OCI-LY7 (cell line): ENCODE data around the gene KLHL21. TPM values are rescaled to one million over a fixed set of nuclear protein-coding genes. Genes with fewer than 3 reads are reported as not detected.

Experiments
- BruUV-seq: library from RNA; stranded (reverse); fragments of 400-500 nt; replicated peaks from 2 replicates; lab custom pipeline; 2021; lab: Mats Ljungman, UMichigan
- CTCF ChIA-PET: fragments of 300-600 bp; sonication (Branson Sonifier 250); formaldehyde crosslinking; loops from one replicate; lab custom pipeline; 2022; ENCODE audit warnings: antibody characterized with exemption; ENCODE audit not compliant: unreplicated experiment; lab: Charles Lee
- POLR2A ChIA-PET: fragments of 300-600 bp; sonication (Branson Sonifier 250); formaldehyde crosslinking; loops from one replicate; lab custom pipeline; 2022; ENCODE audit warnings: antibody characterized with exemption; lab: Charles Lee
- DNase-seq: peaks from one replicate; pipeline ENCODE4 v3.0.0-alpha.2; 2015; ENCODE audit warnings: low spot score
- H2AFZ ChIP-seq: fragments of 200-600 bp; sonication (generic), shearing (Covaris generic); 2 replicates; pipeline ENCODE4 v1.6.1; 2014; ENCODE audit warnings: mild to moderate bottlenecking, antibody characterized with exemption, low read length, moderate library complexity
- H3K27ac ChIP-seq: fragments of 200-600 bp; sonication (generic); 2 replicates; pipeline ENCODE4 v1.5.1; 2014; ENCODE audit warnings: mixed run types, low read depth, mild to moderate bottlenecking, moderate library complexity, low read length, inconsistent platforms; ENCODE audit not compliant: poor library complexity, severe bottlenecking
- H3K36me3 ChIP-seq: fragments of 200-600 bp; sonication (generic); 2 replicates; pipeline ENCODE4 v1.6.1; 2014; ENCODE audit warnings: mild to moderate bottlenecking, antibody characterized with exemption, low read length, moderate library complexity, mixed read lengths; ENCODE audit not compliant: insufficient read depth
- H3K4me1 ChIP-seq: fragments of 200-600 bp; sonication (generic); 2 replicates; pipeline ENCODE4 v1.5.1; 2014; ENCODE audit warnings: mild to moderate bottlenecking, low read length; ENCODE audit not compliant: insufficient read depth, poor library complexity, severe bottlenecking
- H3K4me2 ChIP-seq: fragments of 200-600 bp; sonication (generic); 2 replicates; pipeline ENCODE4 v1.6.1; 2014; ENCODE audit warnings: mild to moderate bottlenecking, low read length
- H3K4me3 ChIP-seq: fragments of 200-600 bp; sonication (generic); 2 replicates; pipeline ENCODE4 v1.5.1; 2014; ENCODE audit warnings: mild to moderate bottlenecking, low read depth, low read length; ENCODE audit not compliant: poor library complexity, severe bottlenecking
- H3K79me2 ChIP-seq: fragments of 200-600 bp; sonication (generic); 2 replicates; pipeline ENCODE4 v1.6.1; 2016; ENCODE audit warnings: low read depth, mild to moderate bottlenecking, low read length, moderate library complexity, mixed read lengths; ENCODE audit not compliant: insufficient read depth
- H3K9me2 ChIP-seq: fragments of 200-600 bp; sonication (generic); 2 replicates; pipeline ENCODE4 v1.6.1; 2016; ENCODE audit warnings: mild to moderate bottlenecking, low read length, mixed read lengths; ENCODE audit not compliant: insufficient read depth
- H3K9me3 ChIP-seq: fragments of 200-600 bp; sonication (generic); 2 replicates; pipeline ENCODE4 v1.6.1; 2014; ENCODE audit warnings: mild to moderate bottlenecking, mixed run types, low read length, mixed read lengths
- H4K20me1 ChIP-seq: fragments of 200-600 bp; sonication (generic); 2 replicates; pipeline ENCODE4 v1.6.1; 2014; ENCODE audit warnings: mild to moderate bottlenecking, antibody characterized with exemption, low read length, moderate library complexity, mixed read lengths; ENCODE audit not compliant: insufficient read depth
- CTCF ChIP-seq: fragments of 200-600 bp; sonication (generic); conservative IDR thresholded peaks from 2 replicates; pipeline ENCODE4 v1.5.1; 2014; ENCODE audit warnings: mild to moderate bottlenecking, antibody characterized with exemption, low read length, moderate library complexity, mixed read lengths
- EZH2phosphoT487 ChIP-seq: fragments of 200-600 bp; sonication (generic); IDR thresholded peaks from 2 replicates; pipeline ENCODE4 v1.6.1; 2018; ENCODE audit warnings: low read depth, borderline replicate concordance, mild to moderate bottlenecking, mixed run types, antibody characterized with exemption, low read length, moderate library complexity, mixed read lengths
- intact Hi-C: fragments of 100-400 bp; cut with micrococcal nuclease; formaldehyde crosslinking; loops from one replicate; pipeline ENCODE4 v1.10.0; 2022; ENCODE audit not compliant: unreplicated experiment
- total RNA-seq, 2 experiments: library from RNA; depleted of rRNA in 1 of 2; stranded (reverse); fragments of >200 nt in 1 of 2; shearing (Covaris generic) in 1 of 2; gene quantifications; 2 replicates each; pipeline ENCODE4 v1.2.3, GENCODE V29; 2014 to 2022

Gene KLHL21
- total RNA-seq, 2 experiments from 2014 or later, result 7.4 to 7.6 TPM

GRCh38 chr1:6613361-6614018, 10.8 kb upstream of the KLHL21 start, which contains the start of gene PHF13:
Gene PHF13, plus strand, starts transcription at chr1:6613731. Its CDS starts 336 bp downstream, at chr1:6614067.
- CTCF ChIA-PET, result no interaction called here

GRCh38 chr1:6612641-6613360, 10.1 kb upstream of the KLHL21 start:
- Histone ChIP-seq H3K9me3 (no peaks in the 10 kb centered on the region), H3K4me3 (peak overlapping the region; percentile 94), H3K4me1 (peaks cover 17% of the 10 kb centered on the region), H3K4me2 (peak overlapping the region; percentile 87), H3K9me2 (no peaks in the 10 kb centered on the region), H3K36me3 (peaks cover 5% of the 10 kb centered on the region), H3K27ac (peak overlapping the region; percentile 2), H4K20me1 (peaks cover 6% of the 10 kb centered on the region; the same call in 1 of the 2 replicates), H3K79me2 (peaks cover 12% of the 10 kb centered on the region), H2AFZ (peak overlapping the region; percentile 87)
- POLR2A ChIA-PET, result no interaction called here
- intact Hi-C loops, result loop anchor here (1.0 kb wide), 1 partner anchor 58 kb away; the partner anchor contains the start of gene NOL9
- no TSS peak for BruUV-seq
- CTCF ChIA-PET, result no interaction called here
- TF ChIP-seq CTCF, result no peak
- TF ChIP-seq EZH2phosphoT487, result no peak
- DNase-seq, result peak; percentile 59

More at GRCh38 chr1:6613361-6614018, 10.8 kb upstream of the KLHL21 start, which contains the start of gene PHF13:
- Histone ChIP-seq H3K36me3 (peaks cover 12% of the 10 kb centered on the region), H3K79me2 (peaks cover 12% of the 10 kb centered on the region), H3K4me1 (peaks cover 17% of the 10 kb centered on the region), H3K9me2 (no peaks in the 10 kb centered on the region), H3K9me3 (no peaks in the 10 kb centered on the region), H3K4me3 (peak within 1 kb of the TSS; percentile 94), H3K27ac (peak within 1 kb of the TSS; percentile 20), H4K20me1 (peaks cover 6% of the 10 kb centered on the region; the same call in 1 of the 2 replicates), H3K4me2 (peak within 1 kb of the TSS; percentile 87), H2AFZ (peak within 1 kb of the TSS; percentile 87)
- DNase-seq, result peak; percentile 99
- TF ChIP-seq EZH2phosphoT487, result no peak
- intact Hi-C loops, result loop anchor here (1.0 kb wide), 1 partner anchor 59 kb away; the partner anchor contains the start of gene NOL9
- POLR2A ChIA-PET, result interaction anchor here (0.8 kb wide), 1 partner anchor 34 kb away, joined by 3 read pairs; the partner anchor contains the start of gene ZBTB48
- BruUV-seq, result no TSS peak

- TF ChIP-seq EZH2phosphoT487 (no peak), CTCF (no peak)
- Histone ChIP-seq H3K9me3 (no peaks in the 10 kb centered on the region), H3K4me2 (peak overlapping the region; percentile 82; the same call in 1 of the 2 replicates), H3K79me2 (no peaks in the 10 kb centered on the region), H3K4me3 (no peak overlapping the region), H3K27ac (no peak overlapping the region), H4K20me1 (no peaks in the 10 kb centered on the region), H3K36me3 (peaks cover 1% of the 10 kb centered on the region; the same call in 1 of the 2 replicates), H3K4me1 (peaks cover 35% of the 10 kb centered on the region), H3K9me2 (no peaks in the 10 kb centered on the region), H2AFZ (peak overlapping the region; percentile 59; the same call in 1 of the 2 replicates)
- CTCF ChIA-PET, result no interaction called here
- no TSS peak for BruUV-seq
- POLR2A ChIA-PET, result no interaction called here
- no peak for DNase-seq
- intact Hi-C loops, result loop anchor here (2.0 kb wide), 1 partner anchor 49 kb away; the partner anchor contains the start of genes NOL9 and TAS1R1
These were observed 1.4 kb upstream of the KLHL21 start for GRCh38 chr1:6603915-6604558.
